Measurements from ENCODE around the gene CAMK1D. TPM values are rescaled to one million over a fixed set of nuclear protein-coding genes. Genes with fewer than 3 reads are reported as not detected.

CAMK1D gene
- total and polyA plus RNA-seq, 2 donors (not counting 3 experiments of a cell fraction or from before 2014, with no cell fraction given): 0.37 to 4.2 TPM

GRCh38 chr10:12637649-12638048, 288.3 kb downstream of the CAMK1D start:
- dilution Hi-C loops (cut with MboI; ENCODE audit: extremely low pct_ligation_motif_present, low sequenced_read_pairs) (no loop called here), intact Hi-C loops (cut with micrococcal nuclease) (no loop called here)
- Histone ChIP-seq H3K27ac (ENCODE audit: insufficient read depth, low read depth, low read length) (no peak overlapping the region), H3K4me2 (ENCODE audit: insufficient read depth, low read length) (no peak overlapping the region), H3K4me1 (ENCODE audit: control insufficient read depth, extremely low read depth, insufficient read depth, low read length) (no peaks in the 10 kb centered on the region), H3K9me1 (replicated peaks; ENCODE audit: control insufficient read depth, extremely low read depth, insufficient read depth, low read length) (no peaks in the 10 kb centered on the region), H2AFZ (ENCODE audit: low read depth, low read length) (no peak overlapping the region), H4K20me1 (replicated peaks; ENCODE audit: control insufficient read depth, extremely low read depth, insufficient read depth, low read length) (no peaks in the 10 kb centered on the region), H3K27me3 (ENCODE audit: control insufficient read depth in 2 of 2, insufficient read depth in 2 of 2, low read length in 2 of 2) (no peaks in the 10 kb centered on the region), H3K9me3 (replicated peaks; ENCODE audit: control insufficient read depth, insufficient read depth, low read length) (no peaks in the 10 kb centered on the region), H3K36me3 (ENCODE audit: control insufficient read depth in 2 of 2, extremely low read depth in 1 of 2, insufficient read depth in 2 of 2, low read length in 2 of 2) (no peaks in the 10 kb centered on the region), H3K79me2 (ENCODE audit: control insufficient read depth, insufficient read depth, low read length) (no peaks in the 10 kb centered on the region), H3K4me3 (replicated peaks in 1 of 3; ENCODE audit: insufficient read depth in 1 of 3, low read depth in 1 of 3, low read length in 3 of 3) (no peak overlapping the region), H3K9ac (replicated peaks; ENCODE audit: extremely low read depth, insufficient read depth, low read length) (no peak overlapping the region)
- CTCF ChIA-PET: no interaction called here
- no peak for DNase-seq (ENCODE audit: low read depth, low spot score)
- no TSS peak for BruUV-seq (replicated peaks)
- POLR2A ChIA-PET: no interaction called here
- FAIRE-seq: no peak
- TF ChIP-seq JUN (IDR thresholded peaks at IDR 0.05; ENCODE audit: borderline replicate concordance, insufficient read depth, insufficient read length, low read depth) (no peak), CTCF (IDR thresholded peaks at IDR 0.05; ENCODE audit: extremely low read depth in 1 of 2, insufficient read depth in 1 of 2, low read depth in 1 of 2, low read length in 2 of 2) (no peak), EZH2 (IDR thresholded peaks at IDR 0.05; ENCODE audit: borderline replicate concordance, low read depth, low read length, severe bottlenecking) (no peak), MYC (IDR thresholded peaks at IDR 0.05; ENCODE audit: low read depth, low read length) (no peak), POLR2A (IDR thresholded peaks at IDR 0.05; ENCODE audit: low read depth, low read length) (no peak), POLR2AphosphoS5 (IDR thresholded peaks at IDR 0.05; ENCODE audit: insufficient read depth, low read depth, low read length) (no peak), FOS (IDR thresholded peaks at IDR 0.05; ENCODE audit: borderline replicate concordance, insufficient read depth, low read length) (no peak)
- TF ChIP-seq, protein P1, sequence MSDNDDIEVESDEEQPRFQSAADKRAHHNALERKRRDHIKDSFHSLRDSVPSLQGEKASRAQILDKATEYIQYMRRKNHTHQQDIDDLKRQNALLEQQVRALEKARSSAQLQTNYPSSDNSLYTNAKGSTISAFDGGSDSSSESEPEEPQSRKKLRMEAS (IDR thresholded peaks at IDR 0.05; ENCODE audit: insufficient read depth, insufficient read length): no peak

All from endothelial cell of umbilical vein (primary cell).